ENCODE measurements around the gene GJA3. TPM values are rescaled to one million over a fixed set of nuclear protein-coding genes. Genes with fewer than 3 reads are reported as not detected.

Gene GJA3
- total and polyA plus RNA-seq, 2 experiments from 2014 or later: 0.16 to 0.23 TPM

GRCh38 chr13:20177049-20177831, 16.4 kb upstream of the GJA3 start:
- H3K79me2 ChIP-seq: no peaks in the 10 kb centered on the region
- no peak for DNase-seq (ENCODE audit: low spot score)
- peaks cover 9% of the 10 kb centered on the region for H3K4me1 ChIP-seq (ENCODE audit: insufficient read depth)
- no peak overlapping the region for H3K27ac ChIP-seq
- TF ChIP-seq EZH2 (IDR thresholded peaks at IDR 0.05; ENCODE audit: borderline replicate concordance): no peak
- no peaks in the 10 kb centered on the region for H4K20me1 ChIP-seq (ENCODE audit: insufficient read depth, poor library complexity, severe bottlenecking)
- H3K9me3 ChIP-seq (ENCODE audit: low read depth): no peaks in the 10 kb centered on the region
- no peak overlapping the region for H2AFZ ChIP-seq
- WGBS (ENCODE audit: low lambda C conversion rate, missing lambda C conversion rate): 98% methylated on average over 42 of the region's 67 CpGs
- no peaks in the 10 kb centered on the region for H3K27me3 ChIP-seq
- H3K4me2 ChIP-seq: no peak overlapping the region
- H3K4me3 ChIP-seq: no peak overlapping the region
- H3K36me3 ChIP-seq (replicated peaks; ENCODE audit: insufficient read depth, low read depth): no peaks in the 10 kb centered on the region
- H3K9me2 ChIP-seq (replicated peaks; ENCODE audit: insufficient read depth): no peaks in the 10 kb centered on the region

- H3K4me3 ChIP-seq: no peak overlapping the region
- peak overlapping the region; percentile 70 for H3K27ac ChIP-seq
- H3K79me2 ChIP-seq: no peaks in the 10 kb centered on the region
- H3K36me3 ChIP-seq (replicated peaks; ENCODE audit: insufficient read depth, low read depth): no peaks in the 10 kb centered on the region
- 74% methylated on average over 14 of the region's 14 CpGs for WGBS (ENCODE audit: low lambda C conversion rate, missing lambda C conversion rate)
- no peaks in the 10 kb centered on the region for H3K9me2 ChIP-seq (replicated peaks; ENCODE audit: insufficient read depth)
- no peak for DNase-seq (ENCODE audit: low spot score)
- peaks cover 9% of the 10 kb centered on the region for H3K4me1 ChIP-seq (ENCODE audit: insufficient read depth)
- H2AFZ ChIP-seq: no peak overlapping the region
- H3K27me3 ChIP-seq: no peaks in the 10 kb centered on the region
- TF ChIP-seq EZH2phosphoT487 (IDR thresholded peaks at IDR 0.05; ENCODE audit: low read depth, severe bottlenecking, unreplicated experiment): no peak
- TF ChIP-seq EZH2 (IDR thresholded peaks at IDR 0.05; ENCODE audit: borderline replicate concordance): no peak
- no peak for TF ChIP-seq CTCF (IDR thresholded peaks at IDR 0.05; ENCODE audit: poor library complexity)
- H3K9me3 ChIP-seq (ENCODE audit: low read depth): no peaks in the 10 kb centered on the region
- no peak overlapping the region for H3K4me2 ChIP-seq
- H4K20me1 ChIP-seq (ENCODE audit: insufficient read depth, poor library complexity, severe bottlenecking): no peaks in the 10 kb centered on the region
Observed at GRCh38 chr13:20175907-20176652, 15.2 kb upstream of the GJA3 start.

GRCh38 chr13:20175406-20175794, 14.5 kb upstream of the GJA3 start:
- Histone ChIP-seq H3K4me2 (peak overlapping the region; percentile 53), H2AFZ (peak overlapping the region; percentile 31), H3K27me3 (no peaks in the 10 kb centered on the region)

More at GRCh38 chr13:20175406-20175794, 14.5 kb upstream of the GJA3 start:
- Histone ChIP-seq H3K9me3 (ENCODE audit: low read depth) (no peaks in the 10 kb centered on the region), H3K9me2 (replicated peaks; ENCODE audit: insufficient read depth) (no peaks in the 10 kb centered on the region), H3K36me3 (replicated peaks; ENCODE audit: insufficient read depth, low read depth) (no peaks in the 10 kb centered on the region), H3K27ac (peak overlapping the region; percentile 70), H3K4me1 (ENCODE audit: insufficient read depth) (peaks cover 9% of the 10 kb centered on the region), H3K4me3 (no peak overlapping the region), H4K20me1 (ENCODE audit: insufficient read depth, poor library complexity, severe bottlenecking) (no peaks in the 10 kb centered on the region), H3K79me2 (no peaks in the 10 kb centered on the region)
- WGBS (ENCODE audit: low lambda C conversion rate, missing lambda C conversion rate): 65% methylated on average over 3 of the region's 3 CpGs
- TF ChIP-seq EZH2 (IDR thresholded peaks at IDR 0.05; ENCODE audit: borderline replicate concordance) (no peak), EZH2phosphoT487 (IDR thresholded peaks at IDR 0.05; ENCODE audit: low read depth, severe bottlenecking, unreplicated experiment) (no peak), CTCF (IDR thresholded peaks at IDR 0.05; ENCODE audit: poor library complexity) (no peak)
- DNase-seq (ENCODE audit: low spot score): no peak

Measured in hepatocyte (in vitro differentiated cells).